Hematopoietic multipotent progenitor cell (in vitro differentiated cells): ENCODE results near the gene GOPC. TPM values are rescaled to one million over a fixed set of nuclear protein-coding genes. Genes with fewer than 3 reads are reported as not detected.

Experiments used
- DNase-seq, 3 donors: peaks; one replicate each; pipeline ENCODE4 v3.0.0-alpha.2; 2011 to 2015; ENCODE audit warnings: low read depth in 2 of 3, low spot score in 2 of 3
- total RNA-seq: library from RNA; depleted of rRNA; stranded (reverse); fragments of >200 nt; gene quantifications from one replicate; pipeline ENCODE4 v1.2.3, GENCODE V29; 2012

Gene GOPC
- total RNA-seq, 1 donor: 12.9 TPM

GRCh38 chr6:117597755-117598154 is 4.6 kb downstream of the GOPC start:
- no peak for DNase-seq

- no peak for DNase-seq
These were observed 7.0 kb downstream of the GOPC start for GRCh38 chr6:117595099-117595923.

DNA sequence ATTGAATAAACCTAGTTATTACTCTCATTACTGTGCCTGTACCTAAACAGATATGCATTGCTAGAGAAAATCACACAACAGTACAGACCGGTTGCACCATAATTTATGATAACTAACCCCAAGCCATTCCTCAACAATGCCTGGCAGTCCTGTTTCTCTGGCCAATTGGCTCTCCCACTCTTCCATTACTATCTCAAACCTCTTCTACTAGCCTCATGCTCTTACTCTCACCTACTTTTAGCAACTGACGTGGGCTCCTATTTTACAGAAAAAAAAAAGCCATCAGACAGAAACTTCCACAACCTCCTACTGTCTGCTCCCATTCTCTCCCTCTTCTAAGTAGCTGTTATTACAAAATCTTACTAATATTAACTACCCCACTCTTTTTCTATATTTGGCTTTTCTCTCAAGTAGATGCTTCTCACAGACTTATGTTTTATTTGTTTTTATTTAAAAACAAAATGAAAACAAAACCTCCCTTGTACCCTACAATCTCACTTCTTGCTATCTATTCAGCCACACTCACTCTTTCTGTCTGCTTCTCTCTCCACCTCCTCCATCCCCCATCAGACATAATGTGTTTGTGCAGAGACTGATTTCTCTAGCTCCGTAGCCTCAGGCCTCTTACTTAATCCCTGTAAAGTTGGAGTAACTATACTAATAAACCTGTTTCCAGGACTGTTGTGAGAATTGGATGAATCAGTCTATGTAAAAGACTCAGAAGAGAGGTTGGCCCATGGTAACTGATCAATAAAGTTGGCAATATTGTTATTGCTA is 9.1 kb downstream of the GOPC start:
- DNase-seq: no peak

DNA sequence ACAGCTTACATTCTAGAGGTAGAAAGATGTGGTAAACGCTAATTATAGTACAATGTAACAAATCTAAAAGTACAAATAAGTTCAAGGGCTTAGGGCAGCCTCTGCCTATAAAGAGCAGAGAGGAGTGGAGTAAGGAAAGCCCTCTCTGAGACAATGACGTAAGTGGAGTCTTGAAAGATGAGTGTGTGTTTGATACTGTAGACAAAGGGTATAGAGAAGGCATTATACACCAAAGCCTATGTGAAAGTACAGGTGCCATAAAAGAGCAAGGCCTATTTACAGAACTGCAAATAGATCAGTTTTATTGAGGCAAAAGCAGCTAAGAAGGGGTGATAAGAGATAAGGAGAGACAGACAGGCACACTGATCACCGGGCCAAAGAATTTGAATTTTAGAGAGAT is 10.9 kb downstream of the GOPC start:
- no peak for DNase-seq

GRCh38 chr6:117590447-117590846 is 11.9 kb downstream of the GOPC start:
- no peak for DNase-seq

GRCh38 chr6:117585647-117586046 is 16.7 kb downstream of the GOPC start:
- DNase-seq: no peak

DNA sequence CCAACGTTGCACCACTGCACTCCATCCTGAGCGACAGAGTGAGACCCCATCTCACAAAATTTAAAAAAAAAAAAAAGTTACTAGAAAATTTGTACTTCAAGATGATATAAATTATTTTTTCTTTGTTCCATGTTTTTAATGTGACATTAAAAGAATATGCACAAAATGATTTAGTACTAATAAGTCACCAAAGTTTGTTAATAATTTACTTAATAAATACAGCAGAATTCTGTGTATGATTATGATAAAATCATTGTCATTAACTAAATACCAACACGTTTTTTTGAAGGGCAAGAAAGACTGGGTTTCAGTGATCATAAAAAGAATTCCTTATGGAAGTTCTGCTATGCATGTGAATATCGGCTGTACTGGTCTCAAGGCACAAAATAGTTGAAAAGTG is 28.1 kb downstream of the GOPC start:
- DNase-seq: no peak

DNA sequence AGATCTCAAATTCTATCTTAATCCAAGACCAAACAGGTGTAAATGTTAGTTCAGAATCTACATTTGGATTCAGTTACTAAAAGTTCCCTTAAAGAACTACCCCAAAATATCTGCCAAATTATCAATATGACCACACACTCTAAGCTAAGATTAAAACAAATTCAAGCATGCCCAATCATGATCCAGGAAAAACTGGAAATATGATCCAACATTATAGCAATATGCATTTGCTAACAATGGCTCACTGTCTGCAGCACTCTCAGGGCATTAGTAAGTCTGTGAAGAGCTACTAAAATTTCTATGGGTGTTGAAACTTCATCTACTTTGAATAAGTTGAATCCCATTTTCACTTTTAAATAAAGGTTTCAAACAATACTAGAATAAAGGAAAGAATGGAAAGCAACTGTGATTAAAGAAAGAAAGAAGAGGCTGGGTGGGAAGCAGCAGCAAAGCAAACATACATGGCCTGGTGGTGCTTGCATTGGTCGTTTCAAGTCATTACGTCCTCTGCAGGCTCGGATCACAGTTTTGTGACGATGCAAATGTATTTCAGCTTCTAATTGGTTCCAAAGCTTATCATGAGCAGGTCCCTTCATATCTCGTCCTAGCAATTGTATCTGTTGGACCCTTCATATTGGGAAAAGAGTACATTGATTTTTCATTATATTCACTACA is 29.2 kb downstream of the GOPC start:
- DNase-seq: no peak

DNA sequence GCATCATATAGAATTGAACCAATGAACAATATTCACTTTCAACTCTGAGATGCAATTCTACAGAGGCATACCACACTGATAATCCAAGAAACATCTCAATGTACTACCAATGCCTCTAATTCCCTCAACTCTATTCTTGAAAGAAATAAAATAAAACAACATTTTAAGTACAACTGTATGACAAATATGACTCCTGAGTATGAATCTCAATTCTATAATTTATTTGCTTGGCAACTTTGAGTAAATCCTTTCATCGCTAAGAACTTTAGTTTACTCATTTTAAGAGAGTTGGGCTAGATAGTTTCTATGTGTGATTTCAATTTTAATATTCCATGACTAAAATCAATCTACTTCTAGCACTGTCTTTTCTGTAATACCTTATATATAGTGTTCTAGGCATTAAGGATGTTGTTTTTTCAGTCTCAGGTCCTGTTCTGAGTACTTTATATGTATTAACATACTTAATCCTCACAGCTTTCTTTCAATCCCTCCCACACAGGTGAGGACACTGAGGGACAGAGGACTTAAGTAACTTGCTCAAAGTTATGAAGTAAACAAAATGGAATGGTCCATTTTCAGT is 33.4 kb downstream of the GOPC start:
- DNase-seq: no peak

DNA sequence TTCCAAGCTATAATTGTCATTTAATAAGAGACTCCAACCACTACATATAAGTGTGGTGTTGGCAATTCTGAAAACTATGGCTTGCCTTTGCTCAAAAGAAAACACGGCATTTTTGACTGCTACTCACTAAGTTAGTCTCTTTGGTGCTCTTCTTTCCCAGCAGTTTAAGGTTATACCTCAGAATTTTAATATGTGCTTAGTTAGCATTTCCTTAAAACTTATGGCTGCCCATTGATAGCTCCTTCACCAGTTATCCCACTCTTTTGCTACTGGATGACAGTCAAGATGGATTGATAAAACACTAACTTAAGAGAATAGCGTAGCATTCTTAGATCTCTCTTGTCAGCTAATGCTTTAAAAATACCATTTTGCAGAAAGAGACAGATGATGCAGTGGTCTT is 34.1 kb downstream of the GOPC start:
- no peak for DNase-seq

GRCh38 chr6:117564681-117565080 is 37.6 kb downstream of the GOPC start:
- DNase-seq: no peak

GRCh38 chr6:117561128-117561527 is 41.2 kb downstream of the GOPC start:
- DNase-seq: no peak

GRCh38 chr6:117559299-117559698 is 43.0 kb downstream of the GOPC start:
- DNase-seq: no peak

DNA sequence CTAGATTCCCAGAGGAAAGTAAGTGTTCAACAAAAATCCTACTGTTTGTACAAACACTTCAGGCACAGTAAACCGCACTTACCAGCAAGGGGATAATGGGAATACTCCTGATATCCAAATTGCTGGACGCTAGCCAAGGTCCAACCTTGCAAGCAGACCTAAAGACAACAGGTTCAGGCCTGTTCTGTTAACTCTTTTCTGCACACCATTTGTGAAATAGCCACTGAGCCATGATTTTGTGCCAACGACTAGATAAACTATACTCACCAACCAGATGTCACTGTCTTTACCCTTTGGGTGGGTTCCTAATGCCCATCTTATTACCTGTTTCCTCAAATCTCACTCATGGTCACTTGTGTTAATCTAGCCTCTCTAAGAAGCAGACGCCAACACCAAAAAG is 43.5 kb downstream of the GOPC start:
- DNase-seq: no peak

DNA sequence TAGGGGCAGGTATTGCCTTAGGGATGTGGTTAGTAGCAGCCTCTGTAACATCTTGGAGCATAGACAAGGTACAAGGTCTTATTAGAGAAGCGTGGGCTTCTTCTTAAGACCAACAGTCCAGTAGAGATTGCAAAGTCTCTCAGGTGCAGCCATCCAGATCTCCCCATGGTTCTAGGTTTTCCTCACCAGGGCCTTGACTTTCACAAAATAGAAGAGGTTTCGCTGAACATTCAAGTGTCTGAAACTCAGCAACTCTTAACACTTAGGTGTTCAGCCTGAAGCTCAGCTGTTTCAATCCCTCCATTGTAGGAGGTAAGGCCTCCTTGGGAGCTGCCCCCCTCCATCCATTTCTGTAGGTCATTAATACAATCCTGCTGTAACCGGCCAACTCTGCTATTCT is 44.4 kb downstream of the GOPC start:
- no peak for DNase-seq

- DNase-seq: peak; percentile 28 to 70 (median 44)
These were observed 46.3 kb downstream of the GOPC start for GRCh38 chr6:117555882-117556498.

GRCh38 chr6:117555262-117555849 is 47.0 kb downstream of the GOPC start:
- DNase-seq: no peak

DNA sequence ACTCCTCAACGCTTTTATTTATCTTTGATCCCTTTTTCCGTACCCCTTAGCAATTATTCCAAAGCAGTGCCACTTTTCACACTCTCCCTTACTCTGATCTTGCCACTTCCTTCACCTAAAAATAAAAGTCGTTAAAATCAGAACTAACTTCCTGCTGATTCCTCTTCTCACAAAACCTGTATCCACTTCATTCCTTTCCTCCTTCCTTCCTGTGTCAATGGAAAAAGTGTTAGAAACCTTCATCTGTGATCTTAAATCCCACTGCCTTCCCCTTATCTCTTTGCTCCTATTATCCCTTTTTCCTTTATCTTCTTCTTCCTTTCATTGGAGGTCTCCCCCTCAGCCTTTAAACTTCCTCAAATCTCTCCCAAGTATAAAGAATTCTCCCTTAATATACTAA is 49.2 kb downstream of the GOPC start:
- no peak for DNase-seq

DNA sequence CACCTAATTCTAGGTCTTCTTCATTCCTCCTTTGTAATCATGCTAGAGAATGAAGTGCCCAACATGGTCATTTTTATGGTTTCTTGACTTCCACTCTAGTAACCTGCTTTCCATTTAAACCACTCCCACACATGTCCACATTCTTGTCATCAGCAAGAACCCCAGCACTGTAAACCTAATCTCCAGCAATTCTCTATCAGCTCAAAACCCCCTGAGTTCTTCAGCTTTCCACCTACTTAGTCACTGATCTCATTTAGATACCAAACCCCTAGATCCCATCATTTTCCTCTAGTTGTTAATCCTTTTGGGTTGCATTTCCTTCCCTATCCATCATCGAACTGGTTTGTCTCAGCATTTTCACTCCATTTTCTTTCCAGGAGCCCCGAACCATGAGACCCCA is 49.7 kb downstream of the GOPC start:
- DNase-seq: no peak

- no peak for DNase-seq
These were observed 51.6 kb downstream of the GOPC start for GRCh38 chr6:117550618-117551242.
